Measurements from ENCODE around the gene PLXDC2.

DNA sequence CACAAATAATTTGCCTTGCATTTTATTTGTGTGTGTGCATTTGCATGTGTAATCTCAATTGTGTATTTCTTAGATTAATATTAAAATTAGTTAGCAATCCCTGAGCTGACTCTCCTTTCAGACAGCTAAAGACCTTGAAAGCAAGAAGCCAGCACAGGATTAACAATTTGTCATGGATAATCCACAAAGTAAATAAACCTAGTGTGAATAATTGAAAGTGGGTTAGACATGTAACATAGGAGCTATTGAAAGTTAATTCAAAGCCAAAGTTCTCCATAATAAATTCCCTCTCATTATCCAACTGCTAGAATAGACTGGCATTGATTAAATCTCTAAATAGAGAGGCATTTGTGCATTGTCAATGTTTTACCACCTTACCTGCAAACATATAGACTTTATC is 326.1 kb downstream of the PLXDC2 start:
- TF ChIP-seq, protein P1, sequence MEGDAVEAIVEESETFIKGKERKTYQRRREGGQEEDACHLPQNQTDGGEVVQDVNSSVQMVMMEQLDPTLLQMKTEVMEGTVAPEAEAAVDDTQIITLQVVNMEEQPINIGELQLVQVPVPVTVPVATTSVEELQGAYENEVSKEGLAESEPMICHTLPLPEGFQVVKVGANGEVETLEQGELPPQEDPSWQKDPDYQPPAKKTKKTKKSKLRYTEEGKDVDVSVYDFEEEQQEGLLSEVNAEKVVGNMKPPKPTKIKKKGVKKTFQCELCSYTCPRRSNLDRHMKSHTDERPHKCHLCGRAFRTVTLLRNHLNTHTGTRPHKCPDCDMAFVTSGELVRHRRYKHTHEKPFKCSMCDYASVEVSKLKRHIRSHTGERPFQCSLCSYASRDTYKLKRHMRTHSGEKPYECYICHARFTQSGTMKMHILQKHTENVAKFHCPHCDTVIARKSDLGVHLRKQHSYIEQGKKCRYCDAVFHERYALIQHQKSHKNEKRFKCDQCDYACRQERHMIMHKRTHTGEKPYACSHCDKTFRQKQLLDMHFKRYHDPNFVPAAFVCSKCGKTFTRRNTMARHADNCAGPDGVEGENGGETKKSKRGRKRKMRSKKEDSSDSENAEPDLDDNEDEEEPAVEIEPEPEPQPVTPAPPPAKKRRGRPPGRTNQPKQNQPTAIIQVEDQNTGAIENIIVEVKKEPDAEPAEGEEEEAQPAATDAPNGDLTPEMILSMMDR (IDR thresholded peaks at IDR 0.05), result no peak
- no peak for TF ChIP-seq POLR2A (IDR thresholded peaks at IDR 0.05)
